Nephron (organoid): ENCODE data around the gene CFAP20DC.
"Not testable (repeated sequence)": the region's sequence is repeated elsewhere in the genome, so short reads cannot be mapped to it uniquely, and the experiment has no call there.

ENCODE experiments used
- H3K27ac Mint-ChIP-seq, 3 experiments: 2 replicates each; pipeline ENCODE4 v1.8.0; 2020; ENCODE audit warnings: mixed read lengths in 3 of 3, mild to moderate bottlenecking in 2 of 3, moderate library complexity in 1 of 3
- H3K27me3 Mint-ChIP-seq: 2 replicates; pipeline ENCODE4 v1.8.0; 2021; ENCODE audit warnings: low read depth, mild to moderate bottlenecking, moderate library complexity, mixed read lengths
- H3K36me3 Mint-ChIP-seq: 2 replicates; pipeline ENCODE4 v1.8.0; 2020; ENCODE audit warnings: low read depth, mixed read lengths
- H3K4me1 Mint-ChIP-seq: 2 replicates; pipeline ENCODE4 v1.8.0; 2020; ENCODE audit warnings: mixed read lengths
- H3K4me3 Mint-ChIP-seq, 3 experiments: 2 replicates each; pipeline ENCODE4 v1.8.0; 2020; ENCODE audit warnings: mild to moderate bottlenecking in 3 of 3, mixed read lengths in 3 of 3, moderate library complexity in 2 of 3
- H3K9me3 Mint-ChIP-seq: 2 replicates; pipeline ENCODE4 v1.8.0; 2020; ENCODE audit warnings: mixed read lengths
- TF ChIP-seq, protein P1 (sequence below), 3 experiments: fragments of 200-600 bp; sonication (generic); IDR thresholded peaks; one replicate each; pipeline ENCODE4 v1.5.0; 2021; ENCODE audit warnings: antibody characterized with exemption in 3 of 3; ENCODE audit not compliant: unreplicated experiment in 3 of 3

The CFAP20DC gene

DNA sequence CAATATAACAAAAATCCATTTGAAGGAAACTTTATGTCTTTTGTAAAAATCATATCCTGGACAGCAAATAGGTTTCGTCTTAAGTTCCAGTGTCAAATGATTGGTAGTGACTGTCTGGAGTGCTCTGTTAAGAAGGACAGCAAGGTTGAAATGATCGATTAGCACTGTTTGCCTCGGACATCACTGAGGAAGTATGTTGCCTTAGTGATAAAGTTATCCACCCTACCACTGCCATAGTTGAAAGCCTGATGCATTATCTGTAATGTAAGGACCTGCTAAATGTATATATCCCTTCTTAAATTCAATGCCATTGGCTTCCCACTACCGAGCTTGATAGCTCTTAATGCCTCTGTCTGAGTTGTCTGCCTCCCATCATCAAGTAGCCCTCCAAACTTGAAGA is 70.0 kb downstream of the CFAP20DC start:
- Mint-ChIP-seq H3K4me1 (peaks cover 12% of the 10 kb centered on the region), H3K27ac (no peak overlapping the region), H3K27me3 (no peaks in the 10 kb centered on the region), H3K9me3 (peaks cover 6% of the 10 kb centered on the region), H3K36me3 (no peaks in the 10 kb centered on the region), H3K4me3 (no peak overlapping the region)
- TF ChIP-seq, protein P1, sequence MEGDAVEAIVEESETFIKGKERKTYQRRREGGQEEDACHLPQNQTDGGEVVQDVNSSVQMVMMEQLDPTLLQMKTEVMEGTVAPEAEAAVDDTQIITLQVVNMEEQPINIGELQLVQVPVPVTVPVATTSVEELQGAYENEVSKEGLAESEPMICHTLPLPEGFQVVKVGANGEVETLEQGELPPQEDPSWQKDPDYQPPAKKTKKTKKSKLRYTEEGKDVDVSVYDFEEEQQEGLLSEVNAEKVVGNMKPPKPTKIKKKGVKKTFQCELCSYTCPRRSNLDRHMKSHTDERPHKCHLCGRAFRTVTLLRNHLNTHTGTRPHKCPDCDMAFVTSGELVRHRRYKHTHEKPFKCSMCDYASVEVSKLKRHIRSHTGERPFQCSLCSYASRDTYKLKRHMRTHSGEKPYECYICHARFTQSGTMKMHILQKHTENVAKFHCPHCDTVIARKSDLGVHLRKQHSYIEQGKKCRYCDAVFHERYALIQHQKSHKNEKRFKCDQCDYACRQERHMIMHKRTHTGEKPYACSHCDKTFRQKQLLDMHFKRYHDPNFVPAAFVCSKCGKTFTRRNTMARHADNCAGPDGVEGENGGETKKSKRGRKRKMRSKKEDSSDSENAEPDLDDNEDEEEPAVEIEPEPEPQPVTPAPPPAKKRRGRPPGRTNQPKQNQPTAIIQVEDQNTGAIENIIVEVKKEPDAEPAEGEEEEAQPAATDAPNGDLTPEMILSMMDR (IDR thresholded peaks at IDR 0.05; ENCODE audit: unreplicated experiment in 3 of 3), result no peak

DNA sequence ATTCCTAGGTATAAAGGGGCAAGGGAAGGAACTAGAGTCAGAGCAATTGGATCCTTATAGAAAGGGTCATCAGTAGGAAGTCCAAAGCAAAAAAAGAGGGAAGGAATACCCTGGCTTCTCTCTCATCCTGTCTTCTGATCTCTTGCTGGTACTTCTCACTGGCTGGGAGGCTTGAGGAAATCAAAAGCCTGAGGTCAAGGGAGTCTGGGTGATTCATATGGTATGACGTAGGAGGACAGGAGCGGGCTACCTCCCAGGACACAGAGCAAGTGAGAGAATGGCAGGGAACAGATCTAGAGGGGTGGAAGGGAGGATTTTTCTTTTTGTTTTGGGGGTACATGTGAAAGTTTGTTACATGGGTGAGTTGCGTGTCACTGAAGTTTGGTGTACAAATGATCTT is 76.0 kb downstream of the CFAP20DC start:
- Mint-ChIP-seq H3K27me3 (no peaks in the 10 kb centered on the region), H3K4me1 (no peaks in the 10 kb centered on the region), H3K27ac (no peak overlapping the region), H3K9me3 (no peaks in the 10 kb centered on the region), H3K4me3 (no peak overlapping the region), H3K36me3 (no peaks in the 10 kb centered on the region)
- TF ChIP-seq, protein P1 (IDR thresholded peaks at IDR 0.05; ENCODE audit: unreplicated experiment in 3 of 3), result no peak

DNA sequence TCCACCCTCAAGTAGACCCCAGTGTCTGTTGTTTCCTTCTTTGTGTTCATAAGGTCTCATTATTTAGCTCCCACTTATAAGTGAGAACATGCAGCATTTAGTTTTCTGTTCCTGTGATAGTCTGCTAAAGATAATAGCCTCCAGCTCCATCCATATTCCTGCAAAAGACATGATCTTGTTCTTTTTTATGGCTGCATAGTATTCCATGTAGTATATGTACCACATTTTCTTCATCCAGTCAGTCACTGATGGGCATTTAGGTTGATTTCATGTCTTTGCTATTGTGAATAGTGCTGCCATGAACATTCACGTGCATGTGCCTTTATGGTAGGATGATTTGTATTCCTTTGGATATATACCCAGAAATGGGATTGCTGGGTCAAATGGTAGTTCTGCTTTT is 82.0 kb downstream of the CFAP20DC start:
- not testable (repeated sequence) for H3K4me1 Mint-ChIP-seq, H3K4me3 Mint-ChIP-seq, H3K27me3 Mint-ChIP-seq, H3K27ac Mint-ChIP-seq, H3K36me3 Mint-ChIP-seq, H3K9me3 Mint-ChIP-seq

DNA sequence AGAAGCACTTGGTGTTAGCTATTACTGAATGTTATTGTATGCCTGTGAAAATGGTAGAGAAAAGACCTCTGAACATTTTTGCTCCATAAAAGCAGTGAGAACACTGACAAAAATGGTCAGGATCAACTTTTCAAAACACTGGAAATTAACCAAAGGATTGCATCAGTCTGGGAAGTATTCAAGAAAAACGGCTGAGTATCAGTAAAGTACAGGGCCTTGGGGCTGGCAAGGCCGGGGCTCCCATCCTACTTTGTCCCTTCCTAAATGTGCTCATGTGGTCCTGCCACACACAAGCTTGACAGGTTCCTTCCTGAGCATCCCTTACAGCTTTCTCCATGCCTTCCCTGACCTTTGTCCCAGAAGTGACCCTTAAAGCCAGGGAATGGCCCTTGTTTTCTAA is 84.0 kb downstream of the CFAP20DC start:
- TF ChIP-seq, protein P1 (IDR thresholded peaks at IDR 0.05; ENCODE audit: unreplicated experiment in 3 of 3), result no peak
- Mint-ChIP-seq H3K27me3 (no peaks in the 10 kb centered on the region), H3K9me3 (peaks cover 19% of the 10 kb centered on the region), H3K4me1 (no peaks in the 10 kb centered on the region), H3K36me3 (no peaks in the 10 kb centered on the region), H3K4me3 (no peak overlapping the region), H3K27ac (no peak overlapping the region)

DNA sequence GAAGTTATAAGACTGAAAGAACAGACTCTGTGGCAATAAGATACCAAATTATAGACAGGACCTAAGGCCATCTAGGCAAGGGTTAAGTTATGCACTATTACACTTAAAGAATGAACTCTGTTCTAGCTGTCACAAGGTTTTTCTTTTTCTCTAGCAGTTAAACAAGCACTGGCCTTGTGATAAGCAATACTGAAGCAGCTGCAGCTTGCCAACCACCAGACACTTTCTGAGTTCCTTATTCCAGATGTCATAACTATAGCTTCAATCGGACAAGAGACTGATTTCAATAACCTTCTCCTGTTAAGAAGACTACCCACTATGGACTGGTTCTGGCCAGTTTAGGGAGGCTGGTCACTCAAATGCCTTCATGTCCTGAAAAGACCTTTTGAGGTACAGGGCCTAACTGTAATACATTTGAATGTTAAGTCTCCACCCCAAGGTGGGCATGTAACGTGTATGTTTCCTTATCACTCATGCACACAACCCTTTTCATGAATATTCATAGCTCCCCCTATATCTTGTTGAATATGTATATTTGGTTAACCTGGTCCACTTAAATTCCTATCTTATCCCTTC is 85.8 kb downstream of the CFAP20DC start:
- TF ChIP-seq, protein P1 (IDR thresholded peaks at IDR 0.05; ENCODE audit: unreplicated experiment in 3 of 3), result no peak
- Mint-ChIP-seq H3K27me3 (no peaks in the 10 kb centered on the region), H3K36me3 (no peaks in the 10 kb centered on the region), H3K4me1 (no peaks in the 10 kb centered on the region), H3K27ac (no peak overlapping the region), H3K9me3 (peaks cover 21% of the 10 kb centered on the region), H3K4me3 (no peak overlapping the region)

DNA sequence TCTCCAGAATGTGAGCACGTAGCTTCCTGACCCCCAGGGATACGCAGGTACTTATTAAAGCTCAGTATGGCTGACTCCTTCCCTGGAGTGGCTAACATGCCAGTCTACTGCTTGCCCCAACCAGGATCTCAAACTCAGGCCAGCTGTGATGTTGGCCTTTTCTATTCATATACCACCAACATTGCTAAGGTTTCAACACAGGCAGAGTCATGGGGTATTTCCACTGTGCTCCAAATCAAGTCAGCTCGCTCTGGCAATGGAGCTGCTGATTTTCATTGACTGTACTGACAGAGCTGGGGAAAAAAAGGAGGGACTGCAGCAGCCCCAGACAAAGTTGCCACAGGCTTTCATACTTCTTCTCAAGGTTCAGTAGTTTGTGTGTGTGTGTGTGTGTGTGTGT is 87.0 kb downstream of the CFAP20DC start:
- H3K36me3 Mint-ChIP-seq, result no peaks in the 10 kb centered on the region
- H3K27me3 Mint-ChIP-seq, result no peaks in the 10 kb centered on the region
- no peak overlapping the region for H3K4me3 Mint-ChIP-seq
- TF ChIP-seq, protein P1 (IDR thresholded peaks at IDR 0.05; ENCODE audit: unreplicated experiment in 3 of 3), result no peak
- H3K9me3 Mint-ChIP-seq, result peaks cover 14% of the 10 kb centered on the region
- H3K4me1 Mint-ChIP-seq, result no peaks in the 10 kb centered on the region
- H3K27ac Mint-ChIP-seq, result no peak overlapping the region
